Stimulated activated CD4-positive, alpha-beta T cell treated with anti-CD3 and anti-CD28 coated beads, Interleukin-12 subunit alpha, Interleukin-12 subunit beta, amount 100 ng/mL, for 48 hours (primary cell): ENCODE measurements around the gene VANGL1.

Experiments used
- DNase-seq, 3 donors: peaks; one replicate each; pipeline ENCODE4 v3.0.0-alpha.2; 2020; ENCODE audit warnings: low read depth in 2 of 3, low spot score in 1 of 3

The VANGL1 gene

DNA sequence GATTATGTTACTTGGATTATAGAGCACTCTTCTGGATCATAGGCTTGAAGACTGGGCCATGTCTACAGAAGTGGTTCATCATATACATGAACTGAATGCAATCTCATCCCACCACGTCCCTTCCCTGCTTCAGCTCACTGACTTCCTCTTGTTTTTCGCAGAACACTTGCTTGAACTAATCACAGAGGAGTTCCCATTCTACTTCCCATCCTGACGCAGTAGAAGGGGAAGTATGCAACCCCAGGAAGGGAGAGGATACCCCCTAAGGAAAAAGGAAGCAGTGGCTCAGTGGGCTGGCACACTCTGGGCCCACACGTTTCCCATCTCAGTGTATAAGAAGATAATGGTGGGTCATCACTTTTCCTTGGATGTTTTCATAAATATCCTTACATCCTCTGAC lies 90.5 kb downstream of the VANGL1 start:
- DNase-seq, result no peak

DNA sequence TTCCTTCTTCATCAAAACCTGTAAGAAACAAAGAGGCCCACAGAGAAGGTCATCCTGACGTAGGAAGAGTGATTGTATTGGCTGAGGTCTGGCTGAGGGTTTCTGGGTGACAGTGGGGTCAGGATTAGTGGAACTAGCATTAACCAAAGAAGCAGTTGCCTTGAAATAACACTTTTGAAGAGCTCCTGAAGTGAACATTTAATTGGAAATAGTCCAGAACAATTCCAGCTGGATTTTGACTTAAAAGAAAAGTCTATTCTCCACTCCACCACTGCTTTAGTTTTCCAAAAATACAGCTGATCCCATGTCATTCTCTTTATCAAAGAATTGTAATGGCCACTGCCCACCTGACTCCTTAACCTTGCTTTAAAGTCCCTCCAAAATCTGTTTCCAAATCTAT lies 99.0 kb downstream of the VANGL1 start:
- DNase-seq, result no peak

DNA sequence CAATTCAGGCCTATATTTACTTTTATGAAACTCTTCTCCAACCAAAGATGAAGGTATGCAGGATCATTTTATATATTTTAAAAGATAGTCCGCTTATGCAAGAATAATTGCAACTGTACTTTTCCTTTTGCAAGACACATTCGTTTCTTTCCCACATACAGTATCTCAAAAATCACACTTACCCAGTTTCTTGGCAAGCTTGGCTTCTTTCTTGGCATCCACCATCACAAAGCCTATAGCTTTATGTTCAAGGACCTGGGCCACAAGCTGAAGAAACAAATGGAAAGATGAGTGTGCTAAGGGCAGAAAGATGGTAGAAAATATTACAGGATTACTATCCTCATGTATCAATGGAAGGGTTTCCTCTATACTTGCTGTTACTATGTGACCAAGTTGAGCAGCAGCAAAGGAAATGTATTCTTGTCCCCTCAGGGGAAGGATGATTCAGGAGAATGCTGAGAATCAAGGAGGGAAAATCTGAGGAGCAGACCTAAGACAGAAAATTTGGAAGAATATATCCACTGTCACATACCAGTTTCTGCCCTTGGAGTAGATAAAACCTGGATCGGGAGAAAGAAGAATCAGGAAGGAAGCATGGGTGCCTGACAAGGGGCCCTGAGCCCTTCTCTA lies 103.0 kb downstream of the VANGL1 start:
- no peak for DNase-seq

DNA sequence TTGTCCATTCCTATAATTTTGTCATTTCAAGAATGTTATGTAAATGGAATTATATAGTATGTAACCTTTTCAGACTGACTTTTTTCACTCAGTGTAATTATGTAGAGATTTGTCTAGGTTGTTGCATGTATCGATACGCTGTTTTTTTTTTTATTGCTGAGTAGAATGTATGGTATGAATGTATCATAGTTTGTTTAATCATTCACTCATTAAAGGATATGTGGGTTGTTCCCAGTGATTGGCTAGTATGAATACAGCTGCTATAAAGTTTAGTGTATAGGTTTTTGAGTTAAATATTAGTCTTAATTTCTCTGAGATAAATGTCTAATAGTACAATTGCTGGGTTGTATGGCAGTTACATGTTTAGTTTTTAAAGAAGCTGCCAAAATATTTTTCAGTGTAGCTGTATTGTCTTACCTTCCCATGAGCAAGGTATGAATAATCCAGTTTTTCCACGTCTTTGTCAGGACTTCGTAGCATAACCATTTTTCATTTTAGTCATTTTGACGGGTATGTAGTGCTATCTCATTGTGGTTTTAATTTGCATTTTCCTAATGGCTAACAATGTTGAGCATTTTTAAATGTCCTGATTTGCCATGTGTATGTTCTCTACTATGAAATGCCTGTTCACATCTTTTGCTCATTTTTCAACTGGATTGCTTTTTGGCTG lies 104.4 kb downstream of the VANGL1 start:
- no peak for DNase-seq
